ENCODE measurements around the gene RCOR3.

Gene RCOR3

GRCh38 chr1:211352985-211353515 lies 93.9 kb downstream of the RCOR3 start:
- Histone ChIP-seq H3K36me3 (ENCODE audit: control insufficient read depth, insufficient read depth, low read length) (peaks cover 14% of the 10 kb centered on the region), H3K4me3 (ENCODE audit: extremely low read depth, insufficient read depth, low read length, poor library complexity, severe bottlenecking) (no peak overlapping the region), H3K4me1 (ENCODE audit: control insufficient read depth, insufficient read depth, low read length, poor library complexity, severe bottlenecking) (no peaks in the 10 kb centered on the region), H3K27ac (ENCODE audit: low read depth, low read length, severe bottlenecking) (no peak overlapping the region), H3K9me3 (ENCODE audit: control insufficient read depth, low read length) (peaks cover 14% of the 10 kb centered on the region)
- 90 to 98% methylated on average over 3 to 6 of the region's 8 CpGs for WGBS, 2 experiments (ENCODE audit: insufficient coverage in 2 of 2)

- H3K27ac ChIP-seq (ENCODE audit: low read depth, low read length, severe bottlenecking): no peak overlapping the region
- H3K36me3 ChIP-seq (ENCODE audit: control insufficient read depth, insufficient read depth, low read length): peaks cover 14% of the 10 kb centered on the region
- peaks cover 14% of the 10 kb centered on the region for H3K9me3 ChIP-seq (ENCODE audit: control insufficient read depth, low read length)
- 0% methylated on average over 1 of the region's 1 CpG for WGBS, 2 experiments (ENCODE audit: insufficient coverage in 2 of 2)
- H3K4me1 ChIP-seq (ENCODE audit: control insufficient read depth, insufficient read depth, low read length, poor library complexity, severe bottlenecking): no peaks in the 10 kb centered on the region
- no peak overlapping the region for H3K4me3 ChIP-seq (ENCODE audit: extremely low read depth, insufficient read depth, low read length, poor library complexity, severe bottlenecking)
Measured at GRCh38 chr1:211353562-211354212, 94.5 kb downstream of the RCOR3 start.

- Histone ChIP-seq H3K9me3 (ENCODE audit: control insufficient read depth, low read length) (peaks cover 14% of the 10 kb centered on the region), H3K27ac (ENCODE audit: low read depth, low read length, severe bottlenecking) (no peak overlapping the region), H3K4me3 (ENCODE audit: extremely low read depth, insufficient read depth, low read length, poor library complexity, severe bottlenecking) (no peak overlapping the region), H3K36me3 (ENCODE audit: control insufficient read depth, insufficient read depth, low read length) (peaks cover 17% of the 10 kb centered on the region), H3K4me1 (ENCODE audit: control insufficient read depth, insufficient read depth, low read length, poor library complexity, severe bottlenecking) (no peaks in the 10 kb centered on the region)
- WGBS, 2 experiments (ENCODE audit: insufficient coverage in 2 of 2): 100% methylated on average over 2 to 3 of the region's 4 CpGs
Measured at GRCh38 chr1:211355873-211356272, 96.7 kb downstream of the RCOR3 start.

- H3K4me3 ChIP-seq (ENCODE audit: extremely low read depth, insufficient read depth, low read length, poor library complexity, severe bottlenecking): no peak overlapping the region
- H3K4me1 ChIP-seq (ENCODE audit: control insufficient read depth, insufficient read depth, low read length, poor library complexity, severe bottlenecking): no peaks in the 10 kb centered on the region
- peaks cover 10% of the 10 kb centered on the region for H3K9me3 ChIP-seq (ENCODE audit: control insufficient read depth, low read length)
- WGBS, 2 experiments (ENCODE audit: insufficient coverage in 2 of 2): 66 to 70% methylated on average over 4 of the region's 5 CpGs
- peaks cover 17% of the 10 kb centered on the region for H3K36me3 ChIP-seq (ENCODE audit: control insufficient read depth, insufficient read depth, low read length)
- no peak overlapping the region for H3K27ac ChIP-seq (ENCODE audit: low read depth, low read length, severe bottlenecking)
Measured at GRCh38 chr1:211356723-211357407, 97.7 kb downstream of the RCOR3 start.

GRCh38 chr1:211358685-211359084 lies 99.5 kb downstream of the RCOR3 start:
- H3K36me3 ChIP-seq (ENCODE audit: control insufficient read depth, insufficient read depth, low read length): peaks cover 16% of the 10 kb centered on the region
- H3K4me1 ChIP-seq (ENCODE audit: control insufficient read depth, insufficient read depth, low read length, poor library complexity, severe bottlenecking): no peaks in the 10 kb centered on the region
- H3K4me3 ChIP-seq (ENCODE audit: extremely low read depth, insufficient read depth, low read length, poor library complexity, severe bottlenecking): no peak overlapping the region
- no peak overlapping the region for H3K27ac ChIP-seq (ENCODE audit: low read depth, low read length, severe bottlenecking)
- no CpG with 5 or more reads among the region's 1 CpG for WGBS, 2 experiments (ENCODE audit: insufficient coverage in 2 of 2)
- no peaks in the 10 kb centered on the region for H3K9me3 ChIP-seq (ENCODE audit: control insufficient read depth, low read length)

GRCh38 chr1:211359876-211360275 lies 100.7 kb downstream of the RCOR3 start:
- H3K27ac ChIP-seq (ENCODE audit: low read depth, low read length, severe bottlenecking): no peak overlapping the region
- no peaks in the 10 kb centered on the region for H3K4me1 ChIP-seq (ENCODE audit: control insufficient read depth, insufficient read depth, low read length, poor library complexity, severe bottlenecking)
- peaks cover 11% of the 10 kb centered on the region for H3K36me3 ChIP-seq (ENCODE audit: control insufficient read depth, insufficient read depth, low read length)
- 96 to 100% methylated on average over 1 to 3 of the region's 3 CpGs for WGBS, 2 experiments (ENCODE audit: insufficient coverage in 2 of 2)
- H3K9me3 ChIP-seq (ENCODE audit: control insufficient read depth, low read length): no peaks in the 10 kb centered on the region
- H3K4me3 ChIP-seq (ENCODE audit: extremely low read depth, insufficient read depth, low read length, poor library complexity, severe bottlenecking): no peak overlapping the region

- no peak overlapping the region for H3K27ac ChIP-seq (ENCODE audit: low read depth, low read length, severe bottlenecking)
- H3K4me3 ChIP-seq (ENCODE audit: extremely low read depth, insufficient read depth, low read length, poor library complexity, severe bottlenecking): no peak overlapping the region
- H3K4me1 ChIP-seq (ENCODE audit: control insufficient read depth, insufficient read depth, low read length, poor library complexity, severe bottlenecking): no peaks in the 10 kb centered on the region
- H3K9me3 ChIP-seq (ENCODE audit: control insufficient read depth, low read length): no peaks in the 10 kb centered on the region
- no CpG with 5 or more reads among the region's 1 CpG for WGBS, 2 experiments (ENCODE audit: insufficient coverage in 2 of 2)
- H3K36me3 ChIP-seq (ENCODE audit: control insufficient read depth, insufficient read depth, low read length): peaks cover 11% of the 10 kb centered on the region
Measured at GRCh38 chr1:211361202-211361601, 102.0 kb downstream of the RCOR3 start.

Data from mesodermal cell (in vitro differentiated cells).